GM18505 (cell line): ENCODE measurements around the gene AOPEP.

Experiments used
- ATAC-seq: cut with Tn5 transposase; IDR thresholded peaks from one replicate; pipeline ENCODE4 v1.9.1; 2021; ENCODE audit not compliant: unreplicated experiment
- POLR2A ChIP-seq: IDR thresholded peaks from 4 replicates; pipeline ENCODE4 v1.6.1; 2011; ENCODE audit warnings: borderline replicate concordance; ENCODE audit not compliant: insufficient read depth, insufficient read length; ENCODE audit errors: extremely low read depth

The AOPEP gene

DNA sequence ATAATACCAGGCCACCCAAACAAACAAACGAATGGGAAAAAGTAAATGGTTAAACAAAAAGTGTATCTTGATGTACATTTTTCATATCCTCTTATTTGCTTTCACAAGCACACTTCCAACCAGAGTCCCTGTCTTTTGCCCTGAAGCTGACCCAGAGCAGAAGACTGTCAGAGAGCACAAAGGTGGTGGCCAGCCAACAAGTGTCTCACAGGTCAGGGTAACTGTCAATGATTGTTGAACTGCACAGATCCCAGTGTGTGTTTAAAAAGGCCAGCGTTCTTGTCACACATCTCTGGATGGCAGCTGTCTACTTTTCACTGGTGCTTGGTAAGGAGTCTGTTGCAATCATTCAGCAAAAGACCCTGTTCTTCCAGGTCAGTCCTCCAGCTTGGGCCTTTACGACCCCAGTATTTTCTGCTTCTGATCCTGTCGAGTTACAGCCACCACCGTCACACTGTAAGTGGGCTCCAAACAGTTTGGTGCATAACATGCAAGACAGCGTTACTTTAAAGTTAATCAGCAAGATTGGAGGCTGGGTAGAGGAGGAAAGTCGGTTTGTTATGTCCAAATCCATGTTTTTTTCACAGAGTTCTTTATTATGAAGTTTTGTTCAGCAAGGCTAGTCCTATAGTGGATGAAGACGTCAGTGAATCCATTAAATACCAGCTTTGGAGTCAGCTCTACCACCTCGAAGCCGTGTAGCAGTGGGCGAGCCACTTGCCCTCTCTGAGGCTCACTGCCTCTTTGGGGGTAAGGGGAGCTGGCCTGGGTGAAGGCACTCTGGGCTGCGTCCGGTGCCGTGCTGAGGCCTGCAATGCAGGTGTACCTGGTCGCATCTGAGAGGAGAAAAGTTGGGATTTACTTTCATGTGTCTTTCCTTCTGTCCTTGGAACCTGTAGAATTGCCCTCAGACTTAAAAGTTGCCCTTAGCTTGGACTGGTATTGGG, 265.7 kb downstream of the AOPEP start:
- TF ChIP-seq POLR2A, result no peak
- ATAC-seq, result no peak

DNA sequence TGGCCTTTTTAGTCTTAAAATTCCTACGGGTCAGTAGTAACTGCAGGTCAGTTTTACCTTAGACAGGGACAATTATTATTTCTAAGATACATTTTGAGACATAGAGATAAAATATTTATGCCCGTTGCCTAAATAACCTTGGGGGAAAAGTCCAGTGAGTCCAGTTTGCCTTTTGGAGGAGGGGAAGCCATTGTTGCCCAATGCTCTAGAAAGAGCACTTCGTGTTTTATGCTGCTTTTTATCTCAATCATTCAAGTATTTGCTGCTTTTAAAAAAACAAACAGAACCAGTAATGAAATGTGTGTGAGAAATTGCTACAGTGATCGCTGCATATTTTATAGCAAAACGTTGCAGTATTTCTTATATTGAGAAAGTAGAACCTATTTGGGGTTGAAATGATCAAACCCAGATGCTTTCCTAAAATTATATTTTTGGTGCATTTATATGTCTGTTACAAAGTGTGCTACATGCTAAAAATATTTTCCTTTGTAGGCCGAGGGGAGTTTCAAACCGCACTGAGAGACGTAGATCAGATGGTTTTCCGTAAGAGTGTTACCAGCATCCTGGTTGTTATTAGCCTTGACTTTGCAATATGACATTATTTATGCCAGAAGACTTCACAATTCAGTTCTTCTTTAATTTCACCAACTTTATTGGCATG, 266.8 kb downstream of the AOPEP start:
- no peak for TF ChIP-seq POLR2A
- no peak for ATAC-seq

DNA sequence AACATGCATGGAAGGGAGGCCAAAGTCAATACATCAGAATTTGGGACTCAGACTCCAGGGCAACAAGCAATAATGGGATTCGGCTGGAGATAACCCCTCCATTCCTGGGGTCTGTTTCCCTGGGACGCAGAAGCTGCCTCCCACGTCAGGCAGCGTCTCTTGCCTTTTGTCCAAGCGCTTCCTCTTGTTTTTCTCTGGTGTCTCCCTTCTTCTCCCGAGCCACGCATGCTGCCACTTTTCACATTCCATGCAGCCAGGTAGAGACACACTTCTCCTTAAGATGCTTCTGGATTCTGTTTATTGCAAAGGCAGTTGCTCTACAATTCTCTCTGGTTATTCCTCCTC, 267.3 kb downstream of the AOPEP start:
- no peak for ATAC-seq
- TF ChIP-seq POLR2A, result no peak

DNA sequence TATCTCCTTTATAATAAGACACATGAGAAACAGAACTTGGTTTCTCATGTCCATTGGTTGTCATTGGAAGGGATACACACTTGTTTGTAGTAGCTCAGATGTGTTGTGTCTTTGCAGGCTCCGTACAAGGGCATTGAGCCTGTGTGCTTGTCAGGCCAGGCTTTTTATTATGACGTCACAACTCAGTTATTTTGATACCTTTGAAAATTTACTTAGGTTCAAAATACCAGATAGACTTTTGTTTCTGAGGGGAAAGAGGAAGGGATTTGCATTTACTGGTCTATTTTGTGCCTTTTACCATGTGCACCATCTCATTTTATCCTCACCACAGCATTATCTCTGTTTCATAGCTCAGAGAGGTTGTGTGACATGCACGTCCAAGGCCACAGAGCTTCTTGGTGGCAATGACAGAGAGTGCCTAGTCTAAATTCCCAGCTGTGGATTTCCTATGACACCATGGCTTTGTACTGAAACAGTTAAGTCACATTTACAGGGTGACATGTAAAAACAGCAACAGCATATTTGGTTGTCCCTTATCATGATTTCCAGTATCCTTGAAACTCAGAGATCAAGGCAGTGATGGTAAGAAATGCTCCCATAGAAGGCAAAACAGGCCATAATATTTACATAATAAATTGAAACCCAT, 268.7 kb downstream of the AOPEP start:
- no peak for ATAC-seq
- no peak for TF ChIP-seq POLR2A

DNA sequence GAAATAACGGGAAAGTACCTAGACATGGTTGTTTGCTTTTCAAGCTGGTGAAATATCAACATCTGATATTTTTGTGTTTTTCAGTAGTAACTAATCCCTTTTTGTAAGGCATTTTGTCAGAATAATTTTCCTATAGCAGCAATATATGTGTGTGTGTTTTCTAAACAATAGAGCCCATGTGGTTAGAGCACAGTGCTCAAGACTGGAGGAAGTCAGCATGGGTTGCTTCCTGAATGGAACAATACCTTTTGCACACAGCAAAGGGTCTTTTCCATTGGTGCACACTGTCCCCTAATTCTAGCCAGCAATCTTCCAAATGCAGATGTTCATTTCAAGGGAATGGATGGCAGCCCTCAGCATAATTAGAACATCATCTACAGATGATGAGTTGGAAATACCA, 270.1 kb downstream of the AOPEP start:
- TF ChIP-seq POLR2A, result no peak
- no peak for ATAC-seq

DNA sequence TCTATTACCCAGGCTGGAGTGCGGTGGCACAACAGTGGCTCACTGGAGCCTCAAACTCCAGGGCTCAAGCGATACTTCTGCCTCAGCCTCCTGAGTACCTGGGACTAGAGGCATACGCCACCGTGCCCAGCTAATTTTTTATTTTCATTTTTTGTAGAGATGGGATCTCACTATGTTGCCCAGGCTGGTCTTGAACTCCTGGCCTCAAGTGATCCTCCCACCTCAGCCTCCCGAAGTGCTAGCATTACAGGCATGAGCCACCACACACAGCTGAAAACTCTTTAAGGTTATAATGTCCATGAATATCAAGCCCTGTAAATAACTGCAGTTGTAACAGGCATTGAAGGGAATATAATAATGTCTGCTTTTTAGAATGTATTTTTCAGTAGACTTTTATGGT, 271.2 kb downstream of the AOPEP start:
- ATAC-seq, result no peak
- TF ChIP-seq POLR2A, result no peak

DNA sequence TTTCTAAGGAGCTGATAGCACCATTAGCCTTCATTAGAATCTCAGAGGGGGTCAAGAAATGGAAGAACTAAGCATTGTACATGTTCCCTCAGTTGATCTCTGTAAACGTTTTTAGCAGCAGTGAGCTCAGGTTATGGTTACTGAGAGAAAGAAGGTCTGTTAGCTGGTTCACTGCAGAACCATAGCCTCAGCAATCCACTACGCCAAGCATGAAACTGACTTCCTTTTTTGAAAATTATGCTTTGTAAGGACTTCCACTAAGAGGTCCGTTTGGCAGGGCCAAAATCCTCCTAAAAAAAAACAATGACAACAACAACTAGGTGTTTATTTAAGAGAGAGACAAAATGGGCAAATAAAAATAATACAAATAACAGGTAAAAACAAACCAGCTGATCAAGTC, 273.3 kb downstream of the AOPEP start:
- ATAC-seq, result no peak
- no peak for TF ChIP-seq POLR2A

DNA sequence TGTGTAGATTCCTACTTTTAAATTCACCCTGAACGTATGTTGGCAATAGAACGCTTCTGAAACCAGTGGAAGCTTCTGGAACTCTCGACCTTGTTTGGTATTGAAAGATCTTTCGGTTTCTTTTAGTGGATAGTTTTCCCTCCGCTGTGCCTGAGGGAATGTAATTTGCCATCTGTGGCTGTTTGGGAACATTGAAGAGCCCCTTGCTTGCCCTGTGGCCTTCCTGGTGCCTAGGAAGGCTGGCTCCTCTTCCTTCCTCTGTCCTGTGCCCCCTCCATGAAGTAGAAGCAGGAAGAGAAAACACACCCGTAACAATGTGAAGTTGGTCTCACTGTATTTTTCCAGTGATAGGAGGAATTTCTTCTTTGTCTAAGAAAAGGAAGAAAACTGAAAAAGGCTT, 274.3 kb downstream of the AOPEP start:
- TF ChIP-seq POLR2A, result no peak
- no peak for ATAC-seq

DNA sequence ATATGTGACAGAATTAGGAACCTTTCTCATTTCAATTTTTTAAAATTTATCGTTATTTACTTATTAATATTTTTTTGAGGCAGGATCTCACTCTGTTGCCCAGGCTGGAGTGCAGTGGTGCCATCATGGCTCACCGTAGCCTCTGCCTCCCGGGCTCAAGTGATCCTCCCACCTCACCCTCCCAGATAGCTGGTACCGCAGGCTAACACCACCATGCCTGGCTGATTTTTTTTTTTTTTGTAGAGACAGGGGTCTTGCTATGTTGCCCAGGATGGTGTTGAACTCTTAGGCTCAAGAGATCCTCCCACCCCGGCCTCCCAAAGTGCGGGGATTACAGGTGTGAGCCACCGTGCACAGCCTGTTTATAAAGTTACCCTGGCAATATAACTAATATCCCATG, 275.2 kb downstream of the AOPEP start:
- no peak for ATAC-seq
- no peak for TF ChIP-seq POLR2A

DNA sequence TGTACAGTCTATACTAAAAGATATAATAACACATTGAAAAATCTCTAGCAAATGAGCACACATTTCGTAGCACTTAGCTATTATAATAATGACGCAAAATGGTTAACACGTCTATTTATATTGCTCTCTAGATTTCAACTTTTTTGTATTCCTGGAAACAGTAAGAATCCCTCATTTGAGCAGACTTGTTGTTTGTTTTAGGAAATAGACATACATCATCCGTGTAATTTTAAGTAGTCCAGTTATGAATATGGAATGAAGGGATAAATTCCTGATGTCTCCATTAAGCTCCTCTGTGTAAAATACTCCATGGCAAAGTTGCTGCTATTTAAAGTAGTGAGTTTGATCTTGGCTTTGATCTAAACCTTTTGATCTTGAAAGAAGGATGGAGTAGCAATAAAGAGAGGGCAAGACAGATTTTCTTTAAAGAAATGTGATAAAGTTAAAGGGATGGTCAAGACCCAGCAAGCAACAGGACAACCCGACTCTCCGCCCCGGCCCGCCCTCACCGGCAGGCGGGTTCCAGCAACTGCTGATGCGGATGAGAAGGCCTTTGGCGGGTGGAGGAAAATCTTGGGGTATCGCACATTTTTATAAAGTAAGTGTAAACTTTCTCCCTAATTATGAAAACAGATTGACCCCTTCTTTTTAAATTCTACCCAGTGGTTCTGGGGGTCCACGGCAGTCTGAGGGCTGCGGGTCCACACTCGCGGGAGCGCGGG, 277.4 kb downstream of the AOPEP start:
- no peak for TF ChIP-seq POLR2A
- peak; percentile 18 for ATAC-seq

DNA sequence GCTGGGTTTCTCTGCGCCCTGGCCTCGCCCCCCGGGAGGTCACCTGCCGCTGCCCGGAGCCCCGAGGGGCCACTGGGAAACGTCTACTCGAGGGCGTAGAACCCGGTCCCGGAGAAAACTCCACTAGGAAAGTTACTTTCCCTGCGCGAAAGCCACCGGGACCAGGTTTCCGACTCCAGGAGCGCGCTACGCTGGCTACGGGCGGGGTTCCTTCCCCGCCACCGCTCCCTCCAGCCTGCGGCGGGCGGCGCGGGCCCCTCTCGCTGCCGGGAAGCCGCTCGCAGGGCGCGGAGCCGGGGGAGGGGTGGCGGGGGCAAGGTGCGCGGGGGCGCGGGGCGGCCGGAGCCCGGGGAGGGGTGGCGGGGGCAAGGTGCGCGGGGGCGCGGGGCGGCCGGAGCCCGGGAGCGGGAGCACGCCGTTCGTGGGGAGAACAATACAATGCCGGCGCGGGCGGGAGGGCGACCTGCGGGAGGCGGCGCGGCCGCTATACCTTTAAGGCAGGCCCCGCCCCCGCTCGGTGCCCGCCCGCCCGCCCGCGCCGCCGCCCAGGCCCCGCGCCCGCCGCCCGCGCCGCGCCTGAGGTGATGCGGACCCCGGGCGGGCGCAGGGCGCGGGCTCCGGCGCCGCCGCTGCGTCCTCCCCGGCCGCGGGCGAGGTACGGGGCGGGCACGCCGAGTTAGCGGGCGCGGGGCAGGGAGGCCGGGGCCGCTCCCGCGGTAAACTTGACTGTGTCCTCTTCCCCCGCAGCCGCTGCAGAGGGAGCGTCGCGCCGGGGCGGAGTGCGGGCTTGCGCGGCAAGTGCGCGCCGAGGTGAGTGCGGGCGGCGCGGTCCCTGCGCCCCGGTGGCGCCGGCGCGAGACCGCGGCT, 278.1 kb downstream of the AOPEP start:
- no peak for TF ChIP-seq POLR2A
- peak; percentile 57 for ATAC-seq
